ENCODE results near the gene STAB2. TPM values are rescaled to one million over a fixed set of nuclear protein-coding genes. Genes with fewer than 3 reads are reported as not detected.

Gene STAB2
- total and polyA plus RNA-seq, 8 donors, result under 0.01 to 4.0 (median 0.95) TPM; not detected in 4

DNA sequence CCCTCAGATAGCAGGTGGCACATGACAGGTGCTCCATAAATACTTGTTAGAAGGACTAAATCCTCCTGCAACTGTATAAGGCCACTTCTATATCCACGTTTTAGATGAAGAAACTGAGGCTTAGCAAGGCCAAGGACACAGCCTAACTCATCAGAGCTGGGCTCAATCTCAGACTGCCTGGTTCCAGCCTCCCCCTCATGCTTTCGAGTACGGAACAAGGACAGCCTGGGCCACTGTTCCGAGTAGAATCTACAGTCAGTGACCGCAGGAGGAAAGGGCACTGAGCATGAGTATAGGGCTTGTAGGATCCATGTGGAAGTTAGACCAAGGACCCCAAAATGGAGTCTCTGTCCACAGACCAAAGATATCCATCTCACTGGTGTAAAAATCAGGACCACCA, 169.4 kb downstream of the STAB2 start:
- intact Hi-C loops (cut with DNase I; ENCODE audit: low total_unique reads), result no loop called here
- TF ChIP-seq EP300 (IDR thresholded peaks at IDR 0.05) (no peak), POLR2A (IDR thresholded peaks at IDR 0.05) (no peak), POLR2AphosphoS5 (IDR thresholded peaks at IDR 0.05) (no peak)
- TF ChIP-seq, protein P1, sequence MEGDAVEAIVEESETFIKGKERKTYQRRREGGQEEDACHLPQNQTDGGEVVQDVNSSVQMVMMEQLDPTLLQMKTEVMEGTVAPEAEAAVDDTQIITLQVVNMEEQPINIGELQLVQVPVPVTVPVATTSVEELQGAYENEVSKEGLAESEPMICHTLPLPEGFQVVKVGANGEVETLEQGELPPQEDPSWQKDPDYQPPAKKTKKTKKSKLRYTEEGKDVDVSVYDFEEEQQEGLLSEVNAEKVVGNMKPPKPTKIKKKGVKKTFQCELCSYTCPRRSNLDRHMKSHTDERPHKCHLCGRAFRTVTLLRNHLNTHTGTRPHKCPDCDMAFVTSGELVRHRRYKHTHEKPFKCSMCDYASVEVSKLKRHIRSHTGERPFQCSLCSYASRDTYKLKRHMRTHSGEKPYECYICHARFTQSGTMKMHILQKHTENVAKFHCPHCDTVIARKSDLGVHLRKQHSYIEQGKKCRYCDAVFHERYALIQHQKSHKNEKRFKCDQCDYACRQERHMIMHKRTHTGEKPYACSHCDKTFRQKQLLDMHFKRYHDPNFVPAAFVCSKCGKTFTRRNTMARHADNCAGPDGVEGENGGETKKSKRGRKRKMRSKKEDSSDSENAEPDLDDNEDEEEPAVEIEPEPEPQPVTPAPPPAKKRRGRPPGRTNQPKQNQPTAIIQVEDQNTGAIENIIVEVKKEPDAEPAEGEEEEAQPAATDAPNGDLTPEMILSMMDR (IDR thresholded peaks at IDR 0.05), result no peak
- Histone ChIP-seq H3K27me3 (no peaks in the 10 kb centered on the region), H3K4me3 (no peak overlapping the region), H3K4me1 (no peaks in the 10 kb centered on the region), H3K9me3 (no peaks in the 10 kb centered on the region), H3K36me3 (peaks cover 0 to 13% (median 0%) of the 10 kb centered on the region in 4 donors), H3K27ac (no peak overlapping the region)
- DNase-seq, result no peak
- WGBS, 5 donors, result 91 to 93% (median 92%) methylated on average over 5 of the region's 5 CpGs

DNA sequence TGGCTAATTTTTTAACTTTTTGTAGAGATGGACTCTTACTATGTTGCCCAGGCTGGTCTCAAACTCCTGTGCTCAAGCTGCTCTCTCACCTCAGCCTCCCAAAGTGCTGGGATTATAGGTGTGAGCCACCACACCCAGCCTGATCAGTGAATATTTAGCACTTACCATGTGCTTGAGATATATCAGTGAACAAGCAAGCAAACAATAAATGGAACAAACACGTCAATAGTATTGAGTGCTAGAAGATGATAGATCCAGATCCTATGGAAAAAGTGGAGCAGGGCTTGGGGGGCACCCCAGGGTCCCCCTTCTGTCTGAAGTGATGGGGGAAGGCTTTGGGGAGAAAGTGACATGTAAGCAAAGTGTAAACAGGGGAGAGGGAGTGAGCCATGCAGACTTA, 170.2 kb downstream of the STAB2 start:
- intact Hi-C loops (cut with DNase I; ENCODE audit: low total_unique reads), result no loop called here
- H3K36me3 ChIP-seq, result peaks cover 0 to 13% (median 0%) of the 10 kb centered on the region in 4 donors
- DNase-seq, result no peak
- H3K9me3 ChIP-seq, result no peaks in the 10 kb centered on the region
- H3K4me3 ChIP-seq, result no peak overlapping the region
- H3K27ac ChIP-seq, result no peak overlapping the region
- no peaks in the 10 kb centered on the region for H3K27me3 ChIP-seq
- WGBS, 5 donors, result 81 to 97% (median 86%) methylated on average over 1 of the region's 1 CpG
- no peak for TF ChIP-seq POLR2A (IDR thresholded peaks at IDR 0.05)
- no peak for TF ChIP-seq POLR2AphosphoS5 (IDR thresholded peaks at IDR 0.05)
- TF ChIP-seq EP300 (IDR thresholded peaks at IDR 0.05), result no peak
- TF ChIP-seq, protein P1 (IDR thresholded peaks at IDR 0.05), result no peak
- H3K4me1 ChIP-seq, result no peaks in the 10 kb centered on the region

DNA sequence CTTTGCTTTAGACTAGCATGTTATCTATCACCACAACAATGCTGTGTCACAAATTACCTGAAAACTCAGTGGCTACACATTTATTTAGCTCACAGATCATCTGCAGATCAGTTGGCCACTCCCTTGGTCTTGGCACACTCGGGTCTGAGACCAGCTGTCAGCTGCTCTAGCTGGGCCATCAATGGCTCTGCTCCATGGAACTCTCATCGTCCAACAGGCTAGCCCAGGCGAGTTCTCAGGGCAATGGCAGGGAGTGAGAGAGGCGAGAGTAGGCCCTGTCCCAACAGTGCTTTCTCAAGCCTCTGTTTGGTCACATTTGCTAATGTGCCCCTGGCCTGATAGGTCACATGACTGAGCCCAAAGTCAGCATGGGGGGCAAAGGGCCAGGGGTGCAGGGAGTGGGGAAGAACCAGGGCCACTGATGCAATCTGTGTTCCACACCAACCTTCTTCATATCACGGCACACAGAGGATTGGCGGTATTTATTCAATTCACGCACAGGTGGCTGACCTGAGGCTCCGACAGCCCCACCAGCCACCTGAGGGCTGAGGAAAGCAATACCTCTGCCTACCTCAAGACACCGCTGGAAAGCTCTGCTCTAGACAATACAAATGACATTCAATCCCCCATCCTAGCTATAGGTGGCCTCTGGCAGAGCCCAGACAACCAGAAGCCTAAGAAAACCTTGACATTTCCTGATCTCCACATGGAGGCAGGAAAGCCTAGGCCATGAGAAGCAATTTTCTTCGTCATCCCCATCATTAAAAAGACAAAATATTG, 171.4 kb downstream of the STAB2 start:
- Histone ChIP-seq H3K9me3 (no peaks in the 10 kb centered on the region), H3K27ac (no peak overlapping the region), H3K4me3 (no peak overlapping the region), H3K4me1 (no peaks in the 10 kb centered on the region), H3K36me3 (peaks cover 0 to 25% (median 8%) of the 10 kb centered on the region in 4 donors), H3K27me3 (no peaks in the 10 kb centered on the region)
- DNase-seq, result no peak
- intact Hi-C loops (cut with DNase I; ENCODE audit: low total_unique reads), result no loop called here
- 82 to 91% (median 84%) methylated on average over 10 of the region's 10 CpGs for WGBS, 5 donors
- no peak for TF ChIP-seq POLR2AphosphoS5 (IDR thresholded peaks at IDR 0.05)
- TF ChIP-seq POLR2A (IDR thresholded peaks at IDR 0.05), result no peak
- TF ChIP-seq EP300 (IDR thresholded peaks at IDR 0.05), result no peak
- TF ChIP-seq, protein P1 (IDR thresholded peaks at IDR 0.05), result no peak

DNA sequence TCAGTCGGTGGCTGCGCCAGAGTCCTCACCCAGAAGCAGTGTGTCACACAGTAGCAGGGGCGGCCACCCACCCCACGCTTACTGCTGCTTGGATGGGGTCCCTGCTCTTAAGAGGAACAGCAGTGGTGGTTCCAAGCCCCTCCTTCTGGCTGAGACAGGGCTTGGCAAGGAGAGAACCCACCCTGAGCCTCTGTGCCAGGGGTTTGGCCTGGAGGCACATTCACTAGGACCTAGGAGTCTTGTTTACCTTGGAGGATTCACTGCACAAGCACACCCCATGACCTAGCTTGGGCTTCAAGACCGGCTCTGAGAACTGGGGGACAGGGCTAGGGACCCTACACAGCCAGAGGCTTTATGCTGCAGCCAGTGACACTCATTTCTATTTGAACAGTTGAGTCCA, 175.4 kb downstream of the STAB2 start:
- intact Hi-C loops (cut with DNase I; ENCODE audit: low total_unique reads), result no loop called here
- Histone ChIP-seq H3K27me3 (no peaks in the 10 kb centered on the region), H3K9me3 (no peaks in the 10 kb centered on the region), H3K4me3 (no peak overlapping the region), H3K27ac (no peak overlapping the region), H3K4me1 (no peaks in the 10 kb centered on the region), H3K36me3 (peaks cover 0 to 60% (median 26%) of the 10 kb centered on the region in 4 donors)
- WGBS, 5 donors, result 75 to 93% (median 80%) methylated on average over 5 of the region's 5 CpGs
- no peak for TF ChIP-seq POLR2AphosphoS5 (IDR thresholded peaks at IDR 0.05)
- DNase-seq, result no peak

DNA sequence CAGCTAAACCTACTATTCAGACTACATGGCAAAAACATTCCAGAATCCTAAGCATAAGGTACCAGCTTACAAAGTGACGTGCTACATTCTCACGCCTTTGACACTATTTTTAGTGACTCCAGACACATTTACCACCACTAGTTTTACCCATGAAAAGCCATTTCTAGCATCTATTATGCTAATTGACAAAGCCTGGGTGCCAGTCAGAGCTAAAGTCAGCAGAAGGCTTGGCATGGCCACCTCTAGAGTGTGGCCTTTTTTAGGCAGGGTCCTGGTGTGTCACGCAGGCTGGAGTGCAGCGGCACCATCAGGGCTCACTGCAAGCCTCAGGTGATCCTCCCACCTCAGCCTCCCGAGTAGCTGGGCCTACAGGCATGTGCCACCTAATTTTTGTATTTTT, 178.2 kb downstream of the STAB2 start:
- intact Hi-C loops (cut with DNase I; ENCODE audit: low total_unique reads), result no loop called here
- WGBS, 5 donors, result 94 to 99% (median 97%) methylated on average over 5 of the region's 5 CpGs
- no peak overlapping the region for H3K27ac ChIP-seq

More for the DNA sequence above, 178.2 kb downstream of the STAB2 start:
- Histone ChIP-seq H3K36me3 (peaks cover 0 to 73% (median 30%) of the 10 kb centered on the region in 4 donors), H3K27me3 (no peaks in the 10 kb centered on the region), H3K4me3 (no peak overlapping the region), H3K9me3 (no peaks in the 10 kb centered on the region), H3K4me1 (no peaks in the 10 kb centered on the region)
- DNase-seq, result no peak
- TF ChIP-seq EP300 (IDR thresholded peaks at IDR 0.05) (no peak), POLR2A (IDR thresholded peaks at IDR 0.05) (no peak), POLR2AphosphoS5 (IDR thresholded peaks at IDR 0.05) (no peak)
- TF ChIP-seq, protein P1 (IDR thresholded peaks at IDR 0.05), result no peak
